KOPT-K1 (cell line): ENCODE results near the gene CEP85L.

Experiments used
- H3K27ac ChIP-seq: fragments of 200-600 bp; sonication (generic); 2 replicates; pipeline ENCODE4 v1.5.1; 2016; ENCODE audit warnings: antibody characterized with exemption, mild to moderate bottlenecking, low read depth, low read length; ENCODE audit not compliant: poor library complexity, severe bottlenecking
- H3K36me3 ChIP-seq: fragments of 200-600 bp; sonication (generic); 2 replicates; pipeline ENCODE4 v1.5.1; 2017; ENCODE audit warnings: antibody characterized with exemption, mild to moderate bottlenecking, low read length, moderate library complexity; ENCODE audit not compliant: insufficient read depth
- H3K9me3 ChIP-seq: fragments of 200-600 bp; sonication (generic); 2 replicates; pipeline ENCODE4 v1.5.1; 2017; ENCODE audit warnings: antibody characterized with exemption, low read length, mild to moderate bottlenecking; ENCODE audit not compliant: insufficient read depth, poor library complexity, severe bottlenecking

CEP85L gene

DNA sequence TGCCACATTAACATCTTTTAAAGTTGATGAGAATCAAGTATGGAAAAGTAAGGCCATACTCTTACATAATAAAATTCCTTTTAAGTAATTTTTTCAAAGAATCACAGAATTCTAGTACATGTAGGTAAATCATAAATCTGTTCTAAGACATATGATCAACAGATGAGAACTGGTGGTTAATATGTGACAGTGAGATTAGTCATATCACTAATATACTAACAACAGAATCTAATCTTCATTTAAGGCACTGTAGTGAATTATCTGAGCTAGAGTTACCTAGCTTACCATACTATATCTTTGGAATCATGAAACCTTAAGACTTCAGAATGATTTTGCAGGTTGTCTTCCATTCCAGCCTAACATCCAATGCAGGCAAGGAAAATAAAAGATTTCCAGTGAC lies 91.7 kb downstream of the CEP85L start:
- Histone ChIP-seq H3K36me3 (peaks cover 39% of the 10 kb centered on the region), H3K27ac (peak overlapping the region; percentile 39), H3K9me3 (no peaks in the 10 kb centered on the region)

DNA sequence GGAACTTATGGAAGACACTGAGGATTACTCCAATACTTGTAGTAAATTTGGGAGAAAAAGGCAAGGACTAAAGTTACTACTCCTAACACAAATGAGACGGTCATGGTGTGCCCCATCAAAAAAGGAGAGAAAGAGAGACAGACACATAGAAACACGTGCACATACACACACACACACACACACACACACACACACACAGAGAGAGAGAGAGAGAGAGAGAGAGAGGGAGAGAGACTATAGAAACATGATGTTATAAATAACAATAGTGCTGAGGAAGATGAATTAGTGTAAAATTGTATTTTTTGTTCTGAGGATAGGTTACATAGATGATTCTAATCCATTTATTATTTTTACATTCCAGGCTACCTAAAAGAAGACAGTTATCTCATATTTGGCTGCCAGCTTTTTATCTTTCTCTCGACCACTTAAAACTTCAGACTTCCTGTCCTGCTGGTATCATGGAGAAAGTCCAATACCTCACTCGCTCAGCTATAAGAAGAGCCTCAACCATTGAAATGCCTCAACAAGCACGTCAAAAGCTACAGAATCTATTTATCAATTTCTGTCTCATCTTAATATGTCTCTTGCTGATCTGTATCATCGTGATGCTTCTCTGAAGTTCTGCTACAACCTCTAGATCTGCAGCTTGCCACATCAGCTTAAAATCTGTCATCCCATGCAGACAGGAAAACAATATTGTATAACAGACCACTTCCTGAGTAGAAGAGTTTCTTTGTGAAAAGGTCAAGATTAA lies 92.8 kb downstream of the CEP85L start:
- H3K27ac ChIP-seq = peak overlapping the region; percentile 39

DNA sequence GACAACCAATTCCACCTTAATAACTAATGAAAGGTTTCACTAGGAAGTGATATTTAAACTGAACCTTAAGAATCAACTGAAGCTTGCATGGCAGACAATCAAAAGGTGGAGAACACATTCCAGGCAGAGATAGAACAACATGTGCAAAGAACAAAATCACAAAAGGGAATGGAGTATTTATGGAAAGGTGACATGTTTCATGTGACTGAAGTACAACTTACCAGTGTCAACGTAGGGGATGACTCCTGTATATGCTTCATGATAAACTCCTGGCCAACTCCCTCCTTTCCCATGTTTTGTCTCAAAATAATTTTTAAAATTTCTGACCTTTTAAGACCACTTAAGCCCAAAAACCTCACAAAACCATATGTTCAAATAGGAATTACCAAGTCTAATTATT lies 96.7 kb downstream of the CEP85L start:
- H3K27ac ChIP-seq = no peak overlapping the region
- H3K9me3 ChIP-seq = no peaks in the 10 kb centered on the region
- peaks cover 22% of the 10 kb centered on the region for H3K36me3 ChIP-seq

More for the DNA sequence above, 92.8 kb downstream of the CEP85L start:
- Histone ChIP-seq H3K36me3 (peaks cover 35% of the 10 kb centered on the region), H3K9me3 (no peaks in the 10 kb centered on the region)

DNA sequence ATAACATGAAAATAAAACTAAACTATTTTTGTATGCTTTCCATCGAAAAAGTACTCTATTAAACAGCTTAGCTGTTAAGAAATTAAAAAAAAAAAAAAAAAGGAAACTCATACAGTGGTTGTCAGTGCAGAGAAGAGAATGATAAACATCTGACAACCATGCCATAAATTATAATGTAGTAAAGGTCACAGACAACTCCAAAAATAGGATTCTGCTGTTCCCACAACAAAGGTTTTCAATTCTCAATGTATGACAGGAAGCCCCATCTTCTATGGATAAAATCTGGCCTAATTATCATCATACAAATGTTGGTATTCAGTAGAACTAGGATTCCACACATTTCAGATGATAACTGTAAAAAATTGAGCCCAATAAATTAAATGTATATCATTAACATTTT lies 98.3 kb downstream of the CEP85L start:
- peaks cover 22% of the 10 kb centered on the region for H3K36me3 ChIP-seq
- no peaks in the 10 kb centered on the region for H3K9me3 ChIP-seq
- H3K27ac ChIP-seq = no peak overlapping the region

DNA sequence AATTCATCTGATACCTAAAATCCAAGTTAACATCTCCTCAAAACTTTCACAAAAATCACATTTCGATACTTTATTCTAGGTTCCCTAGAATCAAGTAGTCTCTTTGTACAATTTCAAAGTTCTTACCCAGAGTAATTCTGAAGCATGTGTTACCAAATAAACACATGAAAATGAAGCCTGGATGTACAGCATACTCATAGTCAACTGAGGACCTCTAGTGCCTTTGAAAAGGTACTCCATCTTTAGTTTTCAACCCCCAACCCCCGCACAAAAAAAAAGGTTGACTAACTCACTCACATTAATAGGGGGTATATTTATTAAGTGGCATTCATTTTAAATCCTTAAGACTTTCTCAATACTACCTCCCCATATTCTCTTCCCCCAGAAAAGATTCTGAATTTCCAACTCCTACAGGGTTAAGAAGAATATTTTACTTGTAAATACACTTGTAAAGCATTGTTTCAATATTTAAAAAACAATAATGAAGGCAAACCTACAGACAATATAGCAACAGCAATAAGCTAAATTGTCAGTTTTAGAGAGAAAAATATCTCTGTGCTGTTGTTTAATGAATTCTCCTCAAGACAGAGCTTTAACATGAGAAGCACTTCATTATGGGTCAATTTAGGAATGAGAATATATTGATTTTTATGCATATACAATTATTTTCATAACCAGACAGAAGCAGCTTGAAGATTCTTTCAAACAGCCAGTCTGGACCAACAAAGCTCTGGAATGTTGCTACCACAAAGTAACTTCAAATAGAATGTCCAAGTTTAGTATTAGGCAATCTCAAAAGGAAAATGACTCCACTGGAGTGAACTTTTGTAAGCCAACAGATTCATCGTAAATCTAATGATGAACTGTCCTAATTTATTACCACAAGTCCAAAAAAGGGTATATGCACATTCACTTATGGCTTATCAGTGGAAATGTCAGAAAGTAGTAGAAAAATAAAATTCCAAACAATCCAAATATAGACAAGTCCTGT lies 100.0 kb downstream of the CEP85L start:
- H3K36me3 ChIP-seq = peaks cover 20% of the 10 kb centered on the region
- no peaks in the 10 kb centered on the region for H3K9me3 ChIP-seq
- H3K27ac ChIP-seq = no peak overlapping the region

DNA sequence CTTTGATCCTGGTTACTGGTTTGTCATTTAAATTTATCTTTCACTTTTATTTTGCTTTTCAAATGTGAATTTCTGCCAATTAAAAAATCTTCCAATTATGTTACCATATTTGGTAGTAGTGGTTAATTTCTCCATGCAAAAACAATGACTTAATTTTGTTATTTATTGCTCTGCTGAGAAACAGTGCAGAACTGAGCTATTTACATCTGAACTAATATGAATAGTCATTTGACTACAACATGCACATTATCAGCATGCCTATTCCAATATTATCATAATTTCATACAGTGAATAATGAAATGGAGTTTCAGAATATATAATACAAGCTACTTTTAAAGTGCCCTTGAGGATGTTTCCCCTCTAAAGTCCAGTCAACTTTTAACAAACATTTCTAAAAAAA lies 102.8 kb downstream of the CEP85L start:
- H3K36me3 ChIP-seq = peaks cover 8% of the 10 kb centered on the region; the same call in 1 of the 2 replicates

DNA sequence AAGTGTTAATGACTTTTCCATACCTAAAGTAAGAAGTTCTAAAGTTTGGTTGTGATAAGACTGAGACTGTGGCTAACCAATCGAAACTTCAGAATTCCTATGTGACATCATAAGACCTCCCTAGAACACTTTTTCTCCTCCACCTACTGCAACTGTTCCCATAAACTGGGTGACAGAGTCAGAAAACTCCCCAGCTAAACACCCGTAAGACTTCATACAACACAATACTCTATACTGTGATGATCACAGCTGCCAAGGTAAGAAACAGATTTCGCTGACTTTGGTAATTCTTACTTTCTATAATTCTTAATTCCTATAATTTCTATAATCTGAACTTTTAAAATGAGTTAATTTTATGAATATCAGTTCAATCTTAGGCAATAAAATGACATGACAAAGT lies 103.3 kb downstream of the CEP85L start, which contains the start of gene PLN:
TSS of gene PLN (plus strand) at position 161 of the 400 bp plus-strand sequence. CDS start 10,626 bp downstream, outside the sequence.
- Histone ChIP-seq H3K36me3 (peaks cover 8% of the 10 kb centered on the region; the same call in 1 of the 2 replicates), H3K9me3 (no peaks in the 10 kb centered on the region), H3K27ac (no peak within 1 kb of the TSS)

More for the DNA sequence above, 102.8 kb downstream of the CEP85L start:
- H3K9me3 ChIP-seq = no peaks in the 10 kb centered on the region
- no peak overlapping the region for H3K27ac ChIP-seq

DNA sequence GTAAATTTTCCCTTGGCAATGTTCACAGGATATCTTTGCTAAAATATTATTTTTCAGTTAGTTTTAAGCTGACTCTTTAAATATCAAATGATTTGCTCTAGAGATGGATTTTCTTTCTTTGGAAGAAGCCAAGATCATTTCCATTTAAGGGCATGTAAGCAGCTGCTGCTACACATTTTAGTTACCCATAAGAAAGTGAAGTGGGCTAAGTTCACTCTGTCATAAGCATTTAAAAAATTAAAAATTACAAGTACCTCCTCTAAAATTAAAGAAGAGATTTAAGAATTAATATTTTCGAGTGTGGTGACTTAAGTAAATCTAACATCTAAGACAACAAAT lies 104.5 kb downstream of the CEP85L start:
- Histone ChIP-seq H3K9me3 (no peaks in the 10 kb centered on the region), H3K36me3 (peaks cover 8% of the 10 kb centered on the region; the same call in 1 of the 2 replicates), H3K27ac (no peak overlapping the region)

DNA sequence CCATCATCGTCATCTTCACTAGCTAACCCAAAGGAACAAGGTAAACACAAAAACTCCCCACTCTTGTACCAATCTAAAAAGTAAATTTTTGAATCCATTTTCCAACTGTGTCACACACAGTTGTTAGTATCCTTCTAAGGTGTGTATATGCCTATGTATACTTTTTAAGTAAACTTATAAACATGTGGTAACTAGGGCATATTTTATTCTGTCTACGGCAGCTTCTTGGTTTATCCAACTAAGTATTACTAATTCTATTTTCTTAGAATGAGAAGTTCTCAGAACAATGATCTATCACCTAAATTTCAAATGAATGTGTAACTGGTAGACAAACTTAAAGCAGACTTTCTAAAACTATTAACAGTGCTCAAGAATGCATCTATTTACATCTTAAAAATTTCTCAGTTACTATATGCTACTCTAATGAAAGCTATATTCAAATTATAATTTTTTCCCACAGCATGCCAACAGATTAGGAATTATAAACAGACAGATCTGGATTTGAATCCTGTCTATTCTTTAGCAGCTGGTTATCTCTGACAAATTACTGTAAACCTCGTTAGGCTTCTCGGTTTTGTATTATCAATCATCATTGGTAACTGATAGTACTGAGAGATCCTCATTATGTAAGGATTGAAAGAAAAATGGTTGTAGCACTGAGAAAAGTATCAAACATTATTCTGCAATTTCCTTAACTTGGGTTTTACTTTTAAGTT lies 105.1 kb downstream of the CEP85L start:
- H3K9me3 ChIP-seq = no peaks in the 10 kb centered on the region
- no peak overlapping the region for H3K27ac ChIP-seq
- H3K36me3 ChIP-seq = peaks cover 8% of the 10 kb centered on the region; the same call in 1 of the 2 replicates

DNA sequence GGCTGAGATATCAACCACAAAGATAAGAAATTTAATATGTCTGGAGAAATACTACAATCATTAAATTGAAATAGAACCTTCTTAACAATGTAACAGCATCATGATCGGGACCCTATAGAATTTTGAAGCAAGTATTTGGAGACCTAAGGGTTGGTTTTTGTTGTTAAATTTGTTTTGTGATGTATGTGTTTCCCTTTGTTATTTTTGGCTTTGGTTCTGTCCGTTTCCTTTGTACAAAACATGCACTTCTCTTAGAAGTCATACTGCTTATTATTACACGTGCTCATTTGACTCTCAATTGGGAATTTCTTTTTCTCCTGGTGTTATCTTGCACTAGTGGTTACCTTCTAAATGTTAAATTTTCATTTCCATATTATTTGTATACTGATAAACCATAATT lies 107.3 kb downstream of the CEP85L start:
- Histone ChIP-seq H3K9me3 (no peaks in the 10 kb centered on the region), H3K36me3 (peaks cover 11% of the 10 kb centered on the region; the same call in 1 of the 2 replicates), H3K27ac (no peak overlapping the region)

DNA sequence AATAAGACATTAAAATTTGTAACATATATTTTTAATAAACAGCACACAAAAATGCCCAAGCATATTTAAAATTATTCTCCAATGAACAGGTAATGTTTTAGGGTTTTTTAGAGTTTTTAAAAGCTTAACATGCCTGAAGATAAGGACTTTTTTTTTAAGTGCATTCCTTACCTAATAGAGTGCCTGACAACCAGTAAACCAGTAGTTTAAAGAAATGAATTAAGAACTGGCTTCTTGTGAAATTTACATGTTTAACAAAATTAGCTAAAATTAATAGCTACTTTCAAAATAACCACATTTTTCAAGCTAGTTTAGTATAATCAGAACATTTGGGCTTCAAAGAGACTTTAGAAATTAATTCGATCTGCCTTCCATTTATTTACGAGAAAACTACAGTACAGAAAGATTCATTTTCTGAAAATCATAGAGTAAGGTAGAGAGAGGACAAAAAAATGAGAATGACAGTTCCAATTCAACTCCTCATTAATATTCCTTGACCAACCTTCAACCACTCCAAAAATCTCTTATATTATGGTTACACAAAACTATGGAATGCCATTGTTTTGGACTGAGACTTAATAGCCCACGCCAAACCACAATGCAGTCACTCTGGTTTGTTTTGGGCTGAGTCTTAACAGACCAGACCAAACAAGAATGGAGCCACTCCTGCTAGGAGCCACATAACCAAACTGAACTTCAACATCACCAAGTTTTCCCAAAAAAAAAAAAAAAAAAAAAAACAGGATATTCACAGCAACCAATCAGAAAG lies 109.0 kb downstream of the CEP85L start:
- Histone ChIP-seq H3K36me3 (peaks cover 11% of the 10 kb centered on the region; the same call in 1 of the 2 replicates), H3K27ac (no peak overlapping the region), H3K9me3 (no peaks in the 10 kb centered on the region)

DNA sequence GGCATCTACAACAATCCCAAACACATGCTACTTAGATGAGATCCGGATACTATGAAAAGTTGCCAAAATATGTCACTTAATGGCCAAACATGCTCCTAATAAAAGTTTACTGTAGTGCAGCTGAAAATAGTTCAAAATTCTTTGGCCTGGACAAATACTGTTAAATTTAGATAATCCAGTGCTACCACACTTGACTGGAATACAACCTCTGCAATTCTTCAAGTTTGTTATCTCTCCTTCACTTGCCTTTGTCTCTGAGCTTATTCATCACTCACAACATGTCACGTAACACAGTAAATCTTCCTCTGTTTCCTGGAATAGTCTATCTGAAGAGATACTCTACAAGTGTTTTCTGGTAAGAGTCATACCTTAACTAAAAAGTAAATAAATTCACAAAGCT lies 113.8 kb downstream of the CEP85L start:
- Histone ChIP-seq H3K27ac (no peak overlapping the region), H3K9me3 (peaks cover 5% of the 10 kb centered on the region)

DNA sequence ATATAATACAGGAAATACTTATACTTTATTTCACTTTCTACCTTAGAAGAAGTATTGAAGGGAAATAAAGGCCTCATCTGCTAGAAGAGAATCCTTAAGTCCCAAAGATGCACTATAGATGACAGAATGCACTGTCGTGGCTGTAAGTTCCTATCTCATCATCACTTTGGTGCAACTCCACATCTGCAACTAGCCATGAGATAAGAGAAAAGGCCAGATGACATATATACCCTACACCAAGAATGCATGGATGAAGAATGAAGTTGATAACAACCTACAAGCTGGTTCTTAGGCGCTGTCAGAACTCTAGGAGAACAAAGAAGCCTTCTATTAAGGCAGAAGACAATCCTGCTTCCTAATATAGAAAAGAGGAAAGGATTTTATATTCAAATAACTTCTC lies 114.9 kb downstream of the CEP85L start:
- peaks cover 4% of the 10 kb centered on the region; the same call in 1 of the 2 replicates for H3K36me3 ChIP-seq
- peaks cover 14% of the 10 kb centered on the region for H3K9me3 ChIP-seq
- H3K27ac ChIP-seq = no peak overlapping the region

More for the DNA sequence above, 113.8 kb downstream of the CEP85L start:
- peaks cover 4% of the 10 kb centered on the region; the same call in 1 of the 2 replicates for H3K36me3 ChIP-seq
